ENCODE measurements around the gene WNT9A.

The WNT9A gene

GRCh38 chr1:227924168-227924832 lies 23.4 kb downstream of the WNT9A start:
- DNase-seq (ENCODE audit: low read depth in 2 of 2), result no peak

GRCh38 chr1:227923353-227924167 lies 24.2 kb downstream of the WNT9A start:
- no peak for DNase-seq (ENCODE audit: low read depth in 2 of 2)

DNA sequence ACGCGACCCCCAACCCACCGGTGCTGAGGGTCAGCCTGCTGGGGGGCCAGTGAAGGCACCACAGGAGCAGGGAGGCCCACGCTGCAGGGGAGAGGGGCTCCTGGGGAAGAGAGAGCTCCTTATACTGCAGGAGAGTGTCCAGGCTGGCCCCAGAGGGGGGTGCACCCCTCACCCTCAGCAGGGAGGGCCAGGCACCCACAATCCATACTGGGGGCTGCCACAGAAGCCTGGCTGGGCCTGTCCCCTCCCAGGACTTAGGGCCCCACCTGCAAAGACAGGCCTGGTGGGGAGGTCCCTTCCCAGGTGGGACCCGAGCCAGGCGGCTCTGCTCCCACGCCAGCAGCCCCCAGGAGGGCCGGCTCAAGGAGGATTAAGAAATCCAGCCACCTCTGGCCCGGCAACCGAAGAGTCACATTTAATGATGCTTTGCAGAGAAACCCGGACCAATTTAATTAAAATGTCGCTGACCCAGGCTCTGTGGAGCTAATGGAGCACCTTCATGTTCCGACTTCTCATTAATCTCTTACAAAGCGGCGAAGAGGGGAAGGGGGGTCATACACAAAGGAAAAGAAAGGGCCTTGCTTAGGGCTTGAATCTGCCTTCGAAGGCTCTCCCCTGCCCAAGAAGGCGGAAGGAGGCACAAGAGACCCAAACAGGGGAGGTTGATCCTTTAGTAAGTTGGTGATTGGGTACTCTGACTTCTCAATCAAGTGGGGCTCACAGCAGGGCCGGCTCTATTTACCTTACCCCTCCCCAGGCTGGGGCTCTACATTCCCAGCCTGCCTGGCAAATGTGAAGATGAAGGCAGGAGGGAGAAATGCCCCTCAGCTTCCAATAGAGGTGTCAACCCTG lies 25.0 kb downstream of the WNT9A start:
- no peak for DNase-seq (ENCODE audit: low read depth in 2 of 2)

GRCh38 chr1:227921461-227922185 lies 26.1 kb downstream of the WNT9A start:
- DNase-seq (ENCODE audit: low read depth in 2 of 2), result no peak

DNA sequence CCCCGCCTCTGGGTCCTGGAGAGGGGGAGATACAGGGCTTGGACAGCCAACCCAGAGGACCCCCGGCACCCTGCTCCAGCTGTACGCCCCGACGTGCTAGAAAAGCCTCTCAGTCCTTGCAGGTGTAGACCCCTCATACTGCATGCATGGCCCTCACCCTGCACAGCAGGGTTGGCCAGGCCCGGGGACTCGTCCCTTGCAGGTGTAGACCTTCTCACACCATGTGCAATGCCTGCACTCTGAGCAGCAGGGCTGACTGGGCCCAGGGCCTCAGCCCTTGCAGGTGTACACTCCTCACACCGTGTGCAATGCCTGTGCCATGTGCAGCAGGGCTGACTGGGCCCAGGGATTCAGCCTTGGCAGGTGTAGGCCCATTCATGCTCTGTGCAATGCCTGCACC lies 26.8 kb downstream of the WNT9A start:
- no peak for DNase-seq (ENCODE audit: low read depth in 2 of 2)

- DNase-seq (ENCODE audit: low read depth in 2 of 2), result no peak
These were observed 27.3 kb downstream of the WNT9A start for GRCh38 chr1:227920426-227920825.

DNA sequence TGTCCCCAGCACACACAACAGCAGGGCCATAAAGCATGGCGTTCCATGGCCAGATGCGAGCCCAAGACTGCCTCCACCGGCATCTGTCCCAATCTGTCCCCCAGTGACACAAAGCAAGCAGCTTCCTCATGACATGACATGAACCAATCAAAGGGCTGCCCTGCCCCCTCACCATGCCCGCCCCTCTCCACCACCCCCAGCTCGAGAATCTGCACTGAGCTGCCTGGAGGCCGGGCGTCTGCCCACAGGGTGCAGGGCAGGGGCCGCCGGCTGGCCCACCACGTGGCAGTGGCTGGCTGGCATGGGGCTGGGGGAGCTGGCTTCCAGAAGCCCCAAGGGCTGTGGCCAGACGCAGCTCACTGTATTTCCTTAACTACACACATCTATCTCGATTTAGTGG lies 27.8 kb downstream of the WNT9A start:
- no peak for DNase-seq (ENCODE audit: low read depth in 2 of 2)

- DNase-seq (ENCODE audit: low read depth in 2 of 2), result no peak
These were observed 29.0 kb downstream of the WNT9A start for GRCh38 chr1:227918736-227919135.

DNA sequence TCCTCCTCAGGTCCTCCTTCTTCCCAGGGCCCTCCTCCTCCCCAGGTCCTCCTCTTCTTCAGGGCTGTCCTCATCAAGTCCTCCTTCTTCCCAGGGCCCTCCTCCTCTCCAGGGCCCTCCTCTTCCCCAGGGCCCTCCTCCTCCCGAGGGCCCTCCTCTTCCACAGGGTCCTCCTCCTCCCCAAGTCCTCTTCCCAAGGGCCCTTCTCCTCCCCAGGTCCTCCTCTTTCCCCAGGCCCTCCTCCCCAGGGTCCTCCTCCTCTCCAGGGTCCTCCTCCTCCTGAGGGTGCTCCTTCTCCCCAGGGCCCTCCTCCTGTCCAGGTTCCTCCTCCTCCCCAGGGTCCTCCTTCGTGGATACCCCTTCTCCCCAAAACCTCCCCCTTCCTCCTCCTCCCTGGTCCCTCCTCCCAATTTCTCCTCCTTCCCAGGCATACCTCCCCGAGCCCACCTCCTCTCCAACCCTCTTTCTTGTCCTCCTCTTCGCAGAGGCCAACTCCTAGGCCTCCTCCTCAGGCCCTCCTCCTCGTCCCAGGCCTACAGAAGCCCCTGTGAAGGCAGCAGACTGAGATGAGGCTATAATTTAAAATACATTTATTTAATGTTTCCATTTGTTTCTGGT lies 29.5 kb downstream of the WNT9A start:
- DNase-seq (ENCODE audit: low read depth in 2 of 2), result no peak

GRCh38 chr1:227917081-227917950 lies 30.4 kb downstream of the WNT9A start:
- DNase-seq (ENCODE audit: low read depth in 2 of 2), result no peak

DNA sequence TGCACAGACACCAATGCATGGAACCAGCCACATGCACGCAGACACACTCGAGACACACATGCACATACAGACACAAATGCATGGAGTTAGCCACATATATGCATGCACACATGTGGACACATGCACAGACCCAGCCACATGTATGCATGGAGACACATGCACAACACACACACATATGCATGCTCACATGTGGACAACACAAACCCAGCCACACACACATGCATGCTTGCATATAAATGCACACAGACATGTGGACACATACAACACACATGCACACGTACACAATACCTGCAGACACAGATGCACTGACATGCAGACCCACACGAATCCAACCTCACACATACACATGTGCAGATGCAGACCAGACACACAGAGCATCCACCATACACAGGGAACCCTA lies 31.1 kb downstream of the WNT9A start:
- no peak for DNase-seq (ENCODE audit: low read depth in 2 of 2)

GRCh38 chr1:227915564-227916553 lies 31.9 kb downstream of the WNT9A start:
- no peak for DNase-seq (ENCODE audit: low read depth in 2 of 2)

GRCh38 chr1:227914801-227915563 lies 32.8 kb downstream of the WNT9A start:
- no peak for DNase-seq (ENCODE audit: low read depth in 2 of 2)

- DNase-seq (ENCODE audit: low read depth in 2 of 2), result no peak
These were observed 33.7 kb downstream of the WNT9A start for GRCh38 chr1:227913764-227914721.

DNA sequence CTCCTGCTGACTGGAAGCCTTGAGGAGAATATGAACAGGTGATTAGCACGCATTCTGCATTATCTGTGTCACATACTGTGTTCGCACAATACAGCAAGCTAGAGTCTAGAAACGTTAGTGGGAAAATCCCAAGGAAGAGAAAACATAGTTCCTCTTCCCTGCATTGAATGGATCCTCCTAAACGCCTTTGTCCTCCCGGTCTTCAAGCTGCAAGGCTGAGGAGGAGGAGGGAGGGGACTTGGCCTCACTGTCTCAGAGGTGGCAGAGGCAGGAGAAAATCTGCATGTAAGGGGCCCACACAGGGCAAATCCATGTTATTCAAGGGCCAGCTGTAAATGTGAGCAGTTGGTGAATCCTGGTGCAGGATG lies 34.4 kb downstream of the WNT9A start:
- DNase-seq (ENCODE audit: low read depth in 2 of 2), result no peak

DNA sequence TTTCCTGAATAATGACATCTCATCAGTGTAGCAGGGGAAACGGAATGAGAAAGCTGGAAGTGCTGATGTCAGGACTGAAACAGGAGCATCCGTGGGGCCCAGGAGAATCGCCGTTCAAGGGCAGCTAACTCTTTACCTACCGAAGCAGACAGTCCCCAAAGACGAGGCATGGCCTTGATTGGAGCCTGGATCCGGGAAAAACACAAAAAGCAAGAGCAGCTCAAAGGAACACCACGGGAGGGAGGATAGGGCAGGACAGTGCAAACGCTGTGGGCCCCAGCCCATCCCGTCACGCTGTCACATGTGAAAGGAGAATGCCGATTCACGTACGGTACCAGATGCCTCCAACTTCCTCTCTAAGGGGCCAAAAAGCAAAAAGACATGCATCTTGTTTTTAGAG lies 34.9 kb downstream of the WNT9A start:
- no peak for DNase-seq (ENCODE audit: low read depth in 2 of 2)

DNA sequence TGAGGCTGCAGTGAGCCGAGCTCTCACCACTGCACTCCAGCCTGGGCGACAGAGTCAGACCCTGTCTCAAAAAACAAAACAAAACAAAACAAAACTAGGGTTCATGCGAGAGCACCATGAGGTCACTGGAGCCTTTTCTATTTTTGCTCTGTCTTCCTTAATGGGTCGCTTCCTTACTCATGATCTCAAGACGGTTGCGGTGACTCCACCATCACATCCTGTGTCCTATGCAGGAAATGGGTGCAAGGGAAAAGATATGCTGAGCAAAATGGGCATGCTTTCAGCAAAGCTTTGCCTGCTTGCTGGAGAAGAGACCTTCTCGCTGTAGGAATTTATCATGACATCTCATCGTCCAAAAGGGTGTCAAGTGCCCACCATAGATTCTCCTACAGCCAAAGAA lies 36.4 kb downstream of the WNT9A start:
- DNase-seq (ENCODE audit: low read depth in 2 of 2), result no peak

Data from stimulated activated CD8-positive, alpha-beta memory T cell treated with anti-CD3 and anti-CD28 coated beads, Interleukin-2, amount 100 ng/mL, for 1 hour (primary cell).